CD4-positive, alpha-beta T cell treated with Interleukin-6 at 100 ng/mL for 8 hours (primary cell): ENCODE measurements around the gene MAP3K15.

Experiments used
- DNase-seq: peaks from one replicate; pipeline ENCODE4 v3.0.0-alpha.2; 2020; ENCODE audit warnings: mixed read lengths, low spot score

Gene MAP3K15

DNA sequence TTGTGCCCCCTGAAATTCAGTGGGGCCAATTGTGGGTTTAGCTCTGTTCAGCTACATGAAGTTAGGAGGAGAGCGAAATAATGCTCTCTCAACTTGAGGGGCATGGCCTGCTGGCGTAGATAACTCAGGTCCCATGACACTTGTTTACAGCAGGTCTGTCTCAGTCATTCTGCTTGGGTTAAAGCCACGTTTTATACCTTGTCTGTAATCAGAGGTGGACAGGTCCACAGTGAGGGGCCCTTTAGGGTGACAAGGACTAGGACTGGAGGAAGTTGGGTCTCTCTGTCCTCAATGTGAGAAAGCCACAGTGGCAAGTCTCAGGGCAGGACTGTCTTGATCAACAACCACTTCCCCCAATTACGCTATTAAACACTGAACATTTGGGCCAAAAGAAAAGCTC lies 122.6 kb downstream of the MAP3K15 start:
- no peak for DNase-seq

GRCh38 chrX:19392078-19392477 lies 123.2 kb downstream of the MAP3K15 start:
- DNase-seq = no peak

- no peak for DNase-seq
Observed at GRCh38 chrX:19389227-19389845, 126.0 kb downstream of the MAP3K15 start.

- DNase-seq = no peak
Observed at GRCh38 chrX:19388741-19389140, 126.6 kb downstream of the MAP3K15 start.

DNA sequence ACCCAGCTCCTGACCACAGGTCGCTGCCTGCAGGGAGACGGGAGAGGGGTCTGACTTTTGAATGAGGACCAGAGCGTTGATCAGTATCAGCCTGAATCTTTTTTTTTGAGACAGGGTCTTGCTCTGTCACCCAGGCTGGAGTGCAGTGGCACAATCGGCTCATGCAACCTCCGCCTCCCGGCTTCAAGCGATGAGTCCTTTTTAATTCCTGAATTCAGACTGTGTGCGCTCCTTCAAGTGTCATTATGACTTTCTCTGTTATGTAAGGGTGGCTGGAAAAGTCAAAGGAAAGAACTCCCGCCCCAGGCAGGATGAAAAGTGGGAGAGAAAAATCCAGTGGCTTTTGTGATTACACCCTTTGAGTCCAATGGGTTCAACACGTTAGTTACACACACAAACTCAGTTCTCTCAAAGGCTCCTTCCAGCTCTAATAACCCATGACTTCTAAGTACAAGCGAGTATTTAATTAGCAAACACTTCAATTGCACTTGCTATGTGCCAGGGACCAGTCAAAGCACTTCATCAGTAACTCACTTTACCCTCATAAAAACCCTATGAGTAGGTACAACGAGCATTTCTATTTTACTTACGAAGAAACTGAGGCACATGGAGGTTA lies 127.1 kb downstream of the MAP3K15 start:
- no peak for DNase-seq

GRCh38 chrX:19386679-19387078 lies 128.6 kb downstream of the MAP3K15 start:
- no peak for DNase-seq

DNA sequence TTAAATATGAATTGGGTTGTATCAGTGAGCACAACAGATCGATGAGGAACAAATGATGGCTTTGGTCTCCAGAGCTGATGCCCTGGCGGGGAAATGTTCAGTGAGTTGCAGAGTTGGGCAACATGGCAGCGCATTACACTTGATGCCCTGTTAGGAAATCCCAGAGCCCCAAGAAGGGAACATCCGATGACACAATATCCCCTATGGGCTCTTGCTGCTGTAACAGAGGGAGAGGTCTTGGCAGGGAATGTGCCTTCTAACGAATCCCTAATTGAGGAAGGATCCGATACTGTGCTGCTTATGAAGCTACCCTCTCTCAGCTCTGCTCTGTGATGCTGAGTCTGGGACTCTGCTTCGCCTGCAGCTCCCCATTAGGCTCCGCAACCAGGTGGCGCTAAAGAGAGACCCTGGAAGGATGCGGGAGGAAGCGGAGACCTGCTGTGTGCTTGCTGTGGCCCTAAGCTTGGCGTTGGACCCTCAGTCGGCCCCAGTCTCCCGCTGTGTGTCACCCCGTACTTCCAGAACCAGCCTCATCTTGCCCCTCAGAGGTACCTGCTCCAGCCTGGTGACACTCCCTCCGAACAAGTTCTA lies 132.7 kb downstream of the MAP3K15 start:
- DNase-seq = peak; percentile 36

GRCh38 chrX:19381326-19381725 lies 134.0 kb downstream of the MAP3K15 start:
- no peak for DNase-seq

DNA sequence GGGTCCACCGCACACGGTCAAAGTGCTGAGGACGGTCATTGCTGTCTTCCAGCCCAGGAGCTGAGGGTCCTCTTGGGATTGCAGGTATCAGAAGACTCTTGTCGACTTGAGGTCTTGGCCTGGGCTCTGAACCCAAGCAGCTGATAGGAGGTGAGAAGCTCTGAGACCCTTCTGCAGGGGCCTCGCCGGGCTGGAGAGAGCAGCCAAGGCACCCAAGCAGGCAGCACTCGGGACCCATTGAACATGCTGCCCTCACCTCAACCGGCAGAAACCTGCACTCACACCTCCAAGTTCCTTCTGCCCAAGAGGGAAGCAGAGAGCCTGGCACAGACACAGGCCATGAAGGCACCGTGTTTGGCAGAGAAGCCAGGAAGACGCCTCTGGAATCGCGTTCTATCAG lies 137.5 kb downstream of the MAP3K15 start:
- no peak for DNase-seq

DNA sequence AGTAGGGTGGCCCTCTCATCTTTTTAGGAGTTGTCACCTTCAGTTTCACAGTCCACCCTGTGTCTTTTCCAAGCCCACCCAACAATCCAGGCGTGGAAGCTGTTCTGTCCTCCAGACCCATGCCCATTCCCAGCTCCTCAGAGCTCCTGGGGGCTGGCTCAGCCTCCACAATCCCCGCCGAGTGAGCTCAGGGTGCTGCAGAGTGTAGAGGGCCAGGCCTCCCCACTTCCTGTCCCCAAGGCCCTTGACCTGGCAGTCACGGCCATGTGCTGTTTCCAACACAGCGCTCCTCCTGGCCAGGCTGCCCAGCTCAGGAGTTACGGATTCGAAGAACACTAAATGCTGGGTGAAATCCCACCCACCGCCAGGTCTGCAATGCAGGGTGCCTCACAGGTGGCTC lies 139.8 kb downstream of the MAP3K15 start:
- no peak for DNase-seq

GRCh38 chrX:19373351-19373891 lies 141.9 kb downstream of the MAP3K15 start:
- DNase-seq = no peak

DNA sequence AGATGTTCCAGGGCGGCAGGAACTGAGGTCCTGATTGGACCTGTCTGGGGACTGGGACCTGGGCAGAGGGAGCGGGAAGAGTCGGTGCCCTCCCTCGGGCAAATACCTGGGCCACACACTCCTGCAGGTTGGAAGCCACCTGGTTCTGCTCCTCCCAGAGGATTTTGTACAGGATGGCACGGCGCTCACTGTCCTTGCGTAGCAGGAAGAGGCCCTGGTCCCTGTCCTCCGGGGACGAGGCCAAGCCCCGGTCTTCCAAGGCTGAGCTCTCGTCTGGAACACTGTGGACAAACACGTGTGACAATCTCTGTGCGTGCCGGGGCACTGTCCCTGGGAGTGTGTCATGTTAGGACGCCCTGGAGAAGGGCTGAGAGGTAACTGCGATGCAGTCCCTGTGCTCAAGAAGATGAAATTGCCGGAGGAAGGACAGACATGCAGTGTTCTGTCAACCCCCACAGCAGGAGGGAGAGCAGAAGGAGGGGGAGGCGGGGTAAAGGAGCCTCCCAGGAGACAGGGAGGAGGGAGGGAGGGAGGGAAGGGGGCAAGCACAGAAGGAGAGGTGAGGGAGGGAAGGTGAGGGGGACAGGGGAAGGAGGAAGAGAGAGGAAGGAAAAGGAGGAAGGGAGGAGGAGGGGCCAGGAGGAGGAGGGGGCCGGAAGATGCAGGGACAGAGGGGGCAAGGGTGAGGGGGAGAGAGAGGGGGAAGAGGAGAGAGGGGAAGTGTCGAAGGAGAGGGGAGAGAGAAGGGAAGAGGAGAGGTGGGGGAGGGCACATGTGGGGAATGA lies 142.6 kb downstream of the MAP3K15 start:
- no peak for DNase-seq

DNA sequence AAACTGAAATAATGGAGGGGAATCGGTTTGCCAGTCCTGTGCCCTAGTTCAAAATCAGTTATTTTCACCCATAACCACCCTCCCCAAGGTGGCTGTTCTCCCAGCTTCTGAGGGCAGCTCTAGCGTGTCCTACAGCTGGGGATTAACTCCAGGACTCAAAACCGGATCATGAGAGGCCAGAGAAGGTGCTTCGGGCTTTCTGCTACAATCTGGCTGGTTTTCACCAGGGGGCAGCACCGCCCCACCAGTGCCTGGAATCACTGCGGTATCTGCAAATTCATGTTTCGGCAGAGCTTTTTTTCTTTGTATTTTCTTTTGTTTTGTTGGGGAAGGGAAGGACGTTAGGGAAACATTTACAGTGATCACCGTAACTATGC lies 143.2 kb downstream of the MAP3K15 start:
- DNase-seq = peak; percentile 54

DNA sequence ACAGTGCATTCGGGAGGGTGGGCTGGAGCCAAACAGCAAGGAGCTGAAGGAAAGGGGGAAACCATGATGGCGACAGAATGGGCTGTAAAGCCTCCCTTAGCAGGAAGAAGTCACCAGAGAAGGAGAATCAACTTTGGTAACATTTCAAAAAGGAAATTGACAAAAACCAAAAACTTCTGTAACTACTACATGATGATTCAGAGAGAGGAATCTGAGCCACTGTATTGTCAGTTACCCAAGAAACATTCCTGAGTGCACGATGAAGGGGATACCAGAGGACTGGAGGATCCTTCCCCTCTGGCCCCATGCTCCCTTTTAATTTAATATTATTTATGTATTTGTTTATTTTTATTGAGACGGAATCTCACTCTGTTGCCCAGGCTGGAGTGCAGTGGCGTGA lies 145.2 kb downstream of the MAP3K15 start:
- DNase-seq = no peak

- no peak for DNase-seq
Observed at GRCh38 chrX:19368576-19368975, 146.7 kb downstream of the MAP3K15 start.

- no peak for DNase-seq
Observed at GRCh38 chrX:19361701-19362100, 153.6 kb downstream of the MAP3K15 start.

DNA sequence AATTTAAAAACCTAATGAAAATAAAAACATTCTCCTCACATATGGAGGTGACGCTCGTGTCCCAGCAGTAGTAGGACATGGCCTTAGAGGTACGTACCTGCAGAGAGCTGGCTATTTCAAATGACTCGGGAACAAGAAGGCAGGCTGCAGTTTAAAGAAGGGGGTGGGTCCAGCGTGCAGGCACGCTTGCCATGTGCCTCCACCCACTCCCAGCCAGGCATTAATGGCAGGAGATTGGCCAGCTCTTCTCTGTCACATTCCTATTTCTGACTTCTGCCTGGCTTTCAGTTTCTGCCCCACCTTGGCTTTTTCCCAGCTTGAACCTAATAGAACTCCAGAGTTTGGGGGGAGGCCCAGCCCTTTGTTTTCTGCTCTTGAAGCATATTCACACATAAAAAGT lies 154.4 kb downstream of the MAP3K15 start:
- DNase-seq = no peak

- no peak for DNase-seq
Observed at GRCh38 chrX:19358521-19358920, 156.8 kb downstream of the MAP3K15 start.

DNA sequence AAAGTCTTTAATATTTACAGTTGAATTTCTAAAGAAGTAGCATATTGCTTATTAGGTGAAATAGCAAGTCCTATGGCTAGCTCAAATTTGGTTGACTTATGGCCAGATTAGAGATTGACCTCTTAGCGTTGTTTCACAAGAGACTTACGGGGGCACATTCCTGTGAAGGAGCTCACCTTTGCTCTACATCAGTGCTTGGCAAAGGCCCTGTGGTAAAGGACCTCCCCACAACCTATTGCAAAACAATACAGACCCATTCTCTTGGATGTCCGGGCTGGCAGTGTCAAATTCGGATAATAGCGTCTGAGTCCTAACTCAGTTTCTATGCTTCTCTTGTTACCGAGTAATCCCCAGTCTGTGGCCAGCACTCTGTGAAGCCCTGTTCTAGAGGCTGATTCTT lies 160.7 kb downstream of the MAP3K15 start:
- no peak for DNase-seq

- no peak for DNase-seq
Observed at GRCh38 chrX:19350941-19351384, 164.3 kb downstream of the MAP3K15 start.

DNA sequence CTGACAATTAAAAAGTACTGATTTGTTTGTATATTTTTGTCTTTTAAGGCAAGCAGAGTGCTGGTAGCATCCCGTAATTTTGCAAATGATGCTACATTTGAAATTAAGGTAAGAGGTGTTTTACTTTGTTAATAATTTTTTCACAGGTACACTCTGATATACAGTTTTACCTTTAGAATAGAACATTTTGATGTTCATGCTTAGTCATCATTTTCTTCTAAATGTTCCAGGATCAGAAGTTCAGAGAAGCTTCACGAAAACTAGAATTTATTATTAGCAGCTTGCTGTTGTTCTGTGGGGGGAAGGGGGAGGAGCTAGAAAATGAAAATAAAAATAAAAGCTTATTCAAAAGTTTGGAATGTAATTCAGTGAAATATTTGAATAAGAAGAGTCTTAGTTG lies 166.0 kb downstream of the MAP3K15 start:
- DNase-seq = no peak

DNA sequence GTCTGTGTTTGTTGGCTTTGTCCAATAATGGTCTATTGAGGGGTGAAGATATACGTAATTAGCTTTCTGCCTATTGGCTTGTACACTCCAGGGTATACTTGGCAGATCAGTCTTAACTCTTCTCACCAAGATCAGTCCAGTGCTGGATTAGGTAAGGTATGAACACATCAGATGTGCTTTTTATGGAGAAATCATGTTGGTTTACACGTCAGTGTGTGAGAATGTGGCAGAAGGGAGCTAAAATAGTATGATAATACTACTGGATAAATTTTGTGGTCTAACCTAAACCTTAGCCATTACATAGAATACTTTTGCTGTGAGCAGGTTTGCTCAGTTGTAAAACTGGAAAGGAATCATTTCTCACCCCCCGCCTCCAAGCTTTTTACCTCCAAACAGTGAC lies 167.4 kb downstream of the MAP3K15 start:
- DNase-seq = no peak

- no peak for DNase-seq
Observed at GRCh38 chrX:19344661-19345060, 170.6 kb downstream of the MAP3K15 start.
